KMS-11 (cell line): ENCODE measurements around the gene PIGL.

Experiments used
- H2AFZ ChIP-seq: fragments of 200-600 bp; sonication (generic); 2 replicates; pipeline ENCODE4 v1.6.1; 2016; ENCODE audit warnings: antibody characterized with exemption, mixed run types, low read depth
- H3K27ac ChIP-seq: fragments of 200-600 bp; sonication (generic); 2 replicates; pipeline ENCODE4 v1.6.1; 2016; ENCODE audit warnings: mild to moderate bottlenecking, mixed run types
- H3K27me3 ChIP-seq: fragments of 200-600 bp; sonication (generic); 2 replicates; pipeline ENCODE4 v1.6.1; 2017; ENCODE audit warnings: mild to moderate bottlenecking, low read depth, mixed run types, moderate library complexity; ENCODE audit not compliant: insufficient read depth
- H3K36me3 ChIP-seq: fragments of 200-600 bp; sonication (generic); 2 replicates; pipeline ENCODE4 v1.6.1; 2017; ENCODE audit warnings: mild to moderate bottlenecking, mixed run types; ENCODE audit not compliant: insufficient read depth
- H3K4me1 ChIP-seq: fragments of 200-600 bp; sonication (generic); 2 replicates; pipeline ENCODE4 v1.6.1; 2016; ENCODE audit warnings: mild to moderate bottlenecking, low read depth, mixed run types; ENCODE audit not compliant: poor library complexity, severe bottlenecking
- H3K4me2 ChIP-seq: fragments of 200-600 bp; sonication (generic); 2 replicates; pipeline ENCODE4 v1.7.0; 2016; ENCODE audit warnings: mild to moderate bottlenecking, mixed run types
- H3K4me3 ChIP-seq: fragments of 200-600 bp; sonication (generic); IDR thresholded peaks from 2 replicates; pipeline ENCODE4 v1.6.1; 2017; ENCODE audit warnings: low read depth, low read length, mixed read lengths; ENCODE audit not compliant: insufficient read depth
- H3K79me2 ChIP-seq: fragments of 200-600 bp; sonication (generic); 2 replicates; pipeline ENCODE4 v1.6.1; 2016; ENCODE audit warnings: low read depth, mixed run types; ENCODE audit not compliant: insufficient read depth
- H3K9ac ChIP-seq: fragments of 200-600 bp; sonication (generic); 2 replicates; pipeline ENCODE4 v1.6.1; 2016; ENCODE audit warnings: mild to moderate bottlenecking, mixed run types
- H4K20me1 ChIP-seq: fragments of 200-600 bp; sonication (generic); 2 replicates; pipeline ENCODE4 v1.6.1; 2016; ENCODE audit warnings: mild to moderate bottlenecking, mixed run types; ENCODE audit not compliant: insufficient read depth
- CTCF ChIP-seq: fragments of 200-600 bp; sonication (generic); conservative IDR thresholded peaks from 2 replicates; pipeline ENCODE4 v1.6.1; 2017; ENCODE audit warnings: low read depth, mild to moderate bottlenecking, antibody characterized with exemption, low read length, moderate library complexity, mixed read lengths

The PIGL gene

GRCh38 chr17:16243801-16244567 is 27.0 kb downstream of the PIGL start:
- Histone ChIP-seq H3K9ac (no peak overlapping the region), H3K4me1 (no peaks in the 10 kb centered on the region), H4K20me1 (no peaks in the 10 kb centered on the region), H3K4me3 (no peak overlapping the region), H3K27ac (no peak overlapping the region), H3K4me2 (no peak overlapping the region), H3K79me2 (no peaks in the 10 kb centered on the region), H3K27me3 (no peaks in the 10 kb centered on the region), H2AFZ (no peak overlapping the region), H3K36me3 (no peaks in the 10 kb centered on the region)
- no peak for TF ChIP-seq CTCF

GRCh38 chr17:16247586-16247984 is 30.6 kb downstream of the PIGL start:
- Histone ChIP-seq H3K27ac (no peak overlapping the region), H3K4me1 (peaks cover 6% of the 10 kb centered on the region), H3K79me2 (no peaks in the 10 kb centered on the region), H4K20me1 (no peaks in the 10 kb centered on the region), H2AFZ (no peak overlapping the region), H3K9ac (no peak overlapping the region), H3K27me3 (no peaks in the 10 kb centered on the region), H3K4me3 (no peak overlapping the region), H3K4me2 (no peak overlapping the region), H3K36me3 (no peaks in the 10 kb centered on the region)
- no peak for TF ChIP-seq CTCF

- H4K20me1 ChIP-seq, result no peaks in the 10 kb centered on the region
- H3K4me2 ChIP-seq, result no peak overlapping the region
- no peak overlapping the region for H3K9ac ChIP-seq
- no peak overlapping the region for H3K27ac ChIP-seq
- no peaks in the 10 kb centered on the region for H3K79me2 ChIP-seq
- no peaks in the 10 kb centered on the region for H3K36me3 ChIP-seq
- no peak overlapping the region for H3K4me3 ChIP-seq
- H3K4me1 ChIP-seq, result peaks cover 6% of the 10 kb centered on the region
- H3K27me3 ChIP-seq, result no peaks in the 10 kb centered on the region
- no peak for TF ChIP-seq CTCF
- H2AFZ ChIP-seq, result no peak overlapping the region
Observed at GRCh38 chr17:16250635-16251034, 33.6 kb downstream of the PIGL start.

- no peak overlapping the region for H2AFZ ChIP-seq
- no peak overlapping the region for H3K4me2 ChIP-seq
- H3K27ac ChIP-seq, result no peak overlapping the region
- no peaks in the 10 kb centered on the region for H3K27me3 ChIP-seq
- peaks cover 6% of the 10 kb centered on the region for H3K4me1 ChIP-seq
- H3K9ac ChIP-seq, result no peak overlapping the region
- no peak for TF ChIP-seq CTCF
- H3K4me3 ChIP-seq, result no peak overlapping the region
- no peaks in the 10 kb centered on the region for H3K36me3 ChIP-seq
- H3K79me2 ChIP-seq, result no peaks in the 10 kb centered on the region
- H4K20me1 ChIP-seq, result no peaks in the 10 kb centered on the region
Observed at GRCh38 chr17:16251043-16251442, 34.0 kb downstream of the PIGL start.
